Measurements from ENCODE around the gene CCDC30. TPM values are rescaled to one million over a fixed set of nuclear protein-coding genes. Genes with fewer than 3 reads are reported as not detected.

Gene CCDC30
- polyA plus RNA-seq, 3 donors = 0.95 to 1.5 (median 1.2) TPM

DNA sequence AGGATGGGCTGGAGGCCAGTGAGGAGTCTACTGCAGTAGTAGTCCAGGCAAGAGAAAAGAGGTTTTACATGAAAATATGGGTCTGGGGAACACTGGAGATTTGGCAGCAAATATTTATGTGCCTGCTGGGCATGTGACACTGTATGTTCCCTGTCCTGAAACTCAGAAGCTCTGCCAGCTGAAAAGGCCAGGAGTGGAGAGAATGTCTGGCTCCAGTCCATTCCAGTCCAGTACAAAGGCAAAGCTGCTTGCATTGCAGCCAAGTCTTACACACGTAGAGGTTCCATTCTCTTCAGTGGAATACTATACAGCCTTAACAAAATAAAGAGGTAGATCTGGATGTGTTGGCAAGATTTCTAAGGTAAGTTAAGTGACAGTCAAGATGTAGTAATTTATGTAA lies 211.6 kb downstream of the CCDC30 start:
- TF ChIP-seq, protein P1, sequence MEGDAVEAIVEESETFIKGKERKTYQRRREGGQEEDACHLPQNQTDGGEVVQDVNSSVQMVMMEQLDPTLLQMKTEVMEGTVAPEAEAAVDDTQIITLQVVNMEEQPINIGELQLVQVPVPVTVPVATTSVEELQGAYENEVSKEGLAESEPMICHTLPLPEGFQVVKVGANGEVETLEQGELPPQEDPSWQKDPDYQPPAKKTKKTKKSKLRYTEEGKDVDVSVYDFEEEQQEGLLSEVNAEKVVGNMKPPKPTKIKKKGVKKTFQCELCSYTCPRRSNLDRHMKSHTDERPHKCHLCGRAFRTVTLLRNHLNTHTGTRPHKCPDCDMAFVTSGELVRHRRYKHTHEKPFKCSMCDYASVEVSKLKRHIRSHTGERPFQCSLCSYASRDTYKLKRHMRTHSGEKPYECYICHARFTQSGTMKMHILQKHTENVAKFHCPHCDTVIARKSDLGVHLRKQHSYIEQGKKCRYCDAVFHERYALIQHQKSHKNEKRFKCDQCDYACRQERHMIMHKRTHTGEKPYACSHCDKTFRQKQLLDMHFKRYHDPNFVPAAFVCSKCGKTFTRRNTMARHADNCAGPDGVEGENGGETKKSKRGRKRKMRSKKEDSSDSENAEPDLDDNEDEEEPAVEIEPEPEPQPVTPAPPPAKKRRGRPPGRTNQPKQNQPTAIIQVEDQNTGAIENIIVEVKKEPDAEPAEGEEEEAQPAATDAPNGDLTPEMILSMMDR (IDR thresholded peaks at IDR 0.05) = no peak
- Histone ChIP-seq H3K9me3 (replicated peaks in 1 of 2; ENCODE audit: control insufficient read depth in 1 of 2, insufficient read depth in 1 of 2, low read length in 2 of 2) (no peaks in the 10 kb centered on the region), H3K79me2 (ENCODE audit: insufficient read depth, low read length) (no peaks in the 10 kb centered on the region), H3K4me3 (replicated peaks in 1 of 3; ENCODE audit: low read depth in 2 of 3, low read length in 3 of 3) (no peak overlapping the region), H3K27ac (ENCODE audit: low read depth in 1 of 2, low read length in 2 of 2) (no peak overlapping the region), H3K4me2 (replicated peaks; ENCODE audit: extremely low read depth, low read length, poor library complexity, severe bottlenecking) (no peak overlapping the region), H3K9ac (ENCODE audit: insufficient read depth, low read length, poor library complexity, severe bottlenecking) (no peak overlapping the region), H2AFZ (ENCODE audit: insufficient read depth, low read depth, low read length, poor library complexity, severe bottlenecking) (no peak overlapping the region), H3K27me3 (ENCODE audit: control insufficient read depth in 2 of 2, insufficient read depth in 2 of 2, low read length in 2 of 2) (no peaks in the 10 kb centered on the region), H3K4me1 (ENCODE audit: control insufficient read depth in 1 of 2, insufficient read depth in 2 of 2, low read length in 2 of 2) (no peaks in the 10 kb centered on the region), H4K20me1 (ENCODE audit: insufficient read depth, low read length) (no peaks in the 10 kb centered on the region), H3K36me3 (replicated peaks in 1 of 2; ENCODE audit: control insufficient read depth in 1 of 2, insufficient read depth in 2 of 2, low read length in 2 of 2) (peaks cover 21 to 61% of the 10 kb centered on the region in 2 donors)
- Mint-ChIP-seq H3K27ac (no peak overlapping the region), H3K9me3 (no peaks in the 10 kb centered on the region), H3K4me3 (no peak overlapping the region), H3K27me3 (ENCODE audit: low read depth in 3 of 3) (peaks cover 0 to 2% (median 0%) of the 10 kb centered on the region in 3 donors), H3K36me3 (peaks cover 41 to 46% of the 10 kb centered on the region in 2 donors), H3K4me1 (no peaks in the 10 kb centered on the region)
- intact Hi-C loops (cut with micrococcal nuclease) = no loop called here
- no peak for DNase-seq
- no CpG with 5 or more reads among the region's 1 CpG for WGBS (ENCODE audit: insufficient coverage)

DNA sequence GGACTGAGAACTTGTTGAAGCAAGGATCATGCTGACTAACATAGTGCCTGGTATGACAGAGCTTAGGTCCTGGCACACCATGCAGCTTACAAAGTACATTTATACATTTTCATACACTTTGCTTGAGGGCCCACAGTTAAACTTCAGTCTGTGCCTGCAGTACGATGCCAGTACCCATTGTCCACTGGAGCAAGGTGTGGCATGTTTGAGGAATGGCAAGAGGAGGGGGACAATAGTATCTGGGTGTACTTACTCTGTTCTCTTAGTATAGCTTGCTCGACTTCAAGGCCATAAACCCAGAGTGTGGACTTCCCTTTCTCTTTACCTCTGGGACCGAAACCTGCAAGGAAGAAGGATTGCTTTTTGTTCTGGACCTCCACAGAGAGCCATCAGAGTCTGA lies 212.4 kb downstream of the CCDC30 start:
- Histone ChIP-seq H3K9ac (ENCODE audit: insufficient read depth, low read length, poor library complexity, severe bottlenecking) (no peak overlapping the region), H3K9me3 (replicated peaks in 1 of 2; ENCODE audit: control insufficient read depth in 1 of 2, insufficient read depth in 1 of 2, low read length in 2 of 2) (no peaks in the 10 kb centered on the region), H3K4me2 (replicated peaks; ENCODE audit: extremely low read depth, low read length, poor library complexity, severe bottlenecking) (no peak overlapping the region), H4K20me1 (ENCODE audit: insufficient read depth, low read length) (no peaks in the 10 kb centered on the region), H3K27me3 (ENCODE audit: control insufficient read depth in 2 of 2, insufficient read depth in 2 of 2, low read length in 2 of 2) (no peaks in the 10 kb centered on the region), H3K36me3 (replicated peaks in 1 of 2; ENCODE audit: control insufficient read depth in 1 of 2, insufficient read depth in 2 of 2, low read length in 2 of 2) (peaks cover 14 to 54% of the 10 kb centered on the region in 2 donors), H3K4me1 (ENCODE audit: control insufficient read depth in 1 of 2, insufficient read depth in 2 of 2, low read length in 2 of 2) (peaks cover under 1 to 3% of the 10 kb centered on the region in 2 donors), H3K27ac (ENCODE audit: low read depth in 1 of 2, low read length in 2 of 2) (no peak overlapping the region), H3K4me3 (replicated peaks in 1 of 3; ENCODE audit: low read depth in 2 of 3, low read length in 3 of 3) (no peak overlapping the region), H2AFZ (ENCODE audit: insufficient read depth, low read depth, low read length, poor library complexity, severe bottlenecking) (no peak overlapping the region), H3K79me2 (ENCODE audit: insufficient read depth, low read length) (no peaks in the 10 kb centered on the region)
- intact Hi-C loops (cut with micrococcal nuclease) = no loop called here
- TF ChIP-seq, protein P1 (IDR thresholded peaks at IDR 0.05) = no peak
- no peaks in the 10 kb centered on the region for H3K9me3 Mint-ChIP-seq
- WGBS (ENCODE audit: insufficient coverage) = 93% methylated on average over 3 of the region's 3 CpGs
- DNase-seq = no peak
- peaks cover 0 to under 1% (median 0%) of the 10 kb centered on the region in 3 donors for H3K27me3 Mint-ChIP-seq (ENCODE audit: low read depth in 3 of 3)
- no peak overlapping the region for H3K27ac Mint-ChIP-seq
- peaks cover 7% of the 10 kb centered on the region for H3K4me1 Mint-ChIP-seq
- H3K36me3 Mint-ChIP-seq = peaks cover 35 to 38% of the 10 kb centered on the region in 2 donors
- H3K4me3 Mint-ChIP-seq = no peak overlapping the region
